H1 (cell line): Measurements from ENCODE around the gene CDT1. TPM values are rescaled to one million over a fixed set of nuclear protein-coding genes. Genes with fewer than 3 reads are reported as not detected.

ENCODE experiments used
- CTCF ChIP-seq, 3 experiments: IDR thresholded peaks; 1 replicate in 2 of 3; 2 replicates in 1 of 3; pipeline versions ENCODE4 v1.5.1 to v1.6.1; 2011; ENCODE audit warnings: low read length in 3 of 3, mild to moderate bottlenecking in 3 of 3, inconsistent platforms in 2 of 3, low read depth in 1 of 3, moderate library complexity in 1 of 3; ENCODE audit not compliant: insufficient read depth in 1 of 3; ENCODE audit errors: control extremely low read depth in 1 of 3
- EZH2 ChIP-seq: fragments of 200-600 bp; sonication (generic); IDR thresholded peaks from 2 replicates; pipeline ENCODE4 v1.7.1; 2012; ENCODE audit warnings: low read depth, mild to moderate bottlenecking, moderate library complexity, low read length, inconsistent platforms; ENCODE audit not compliant: severe bottlenecking
- FOSL1 ChIP-seq: IDR thresholded peaks from 2 replicates; pipeline ENCODE4 v1.6.1; 2011; ENCODE audit warnings: mild to moderate bottlenecking, low read depth, low read length, moderate library complexity; ENCODE audit not compliant: insufficient read depth
- GABPA ChIP-seq: IDR thresholded peaks from 2 replicates; pipeline ENCODE4 v1.6.1; 2011; ENCODE audit warnings: mild to moderate bottlenecking, low read length, moderate library complexity, borderline replicate concordance; ENCODE audit not compliant: insufficient read depth
- KDM1A ChIP-seq: fragments of 200-600, 300-600 bp; sonication (generic); IDR thresholded peaks from 2 replicates; pipeline ENCODE4 v1.7.1; 2016; ENCODE audit warnings: mild to moderate bottlenecking, low read length, borderline replicate concordance
- KDM5A ChIP-seq: fragments of 200-600 bp; IDR thresholded peaks from 2 replicates; pipeline ENCODE4 v1.7.1; 2012; ENCODE audit warnings: mild to moderate bottlenecking, low read length, inconsistent platforms, mixed read lengths
- POLR2A ChIP-seq, 2 experiments: IDR thresholded peaks; 1 replicate in 1 of 2; 2 replicates in 1 of 2; pipeline ENCODE4 v1.6.1; 2011; ENCODE audit warnings: low read depth in 2 of 2, low read length in 2 of 2, mild to moderate bottlenecking in 2 of 2; ENCODE audit errors: control extremely low read depth in 1 of 2
- POLR2AphosphoS5 ChIP-seq: IDR thresholded peaks from 2 replicates; pipeline ENCODE4 v1.6.1; 2011; ENCODE audit warnings: low read depth, low read length
- RBBP5 ChIP-seq: IDR thresholded peaks from 2 replicates; pipeline ENCODE4 v1.7.1; 2012; ENCODE audit warnings: low read depth, mild to moderate bottlenecking, inconsistent platforms, low read length, moderate library complexity, borderline replicate concordance
- RNF2 ChIP-seq: fragments of 200-900, 300-1000 bp; sonication (generic); IDR thresholded peaks from 2 replicates; pipeline ENCODE4 v1.7.1; 2016; ENCODE audit warnings: borderline replicate concordance, low read depth, mild to moderate bottlenecking, antibody characterized with exemption, low read length; ENCODE audit not compliant: poor library complexity, severe bottlenecking; ENCODE audit errors: missing control alignments
- SAP30 ChIP-seq: fragments of 300-600 bp; sonication (generic); IDR thresholded peaks from 2 replicates; pipeline ENCODE4 v1.7.1; 2012; ENCODE audit warnings: low read length, moderate library complexity, mild to moderate bottlenecking, inconsistent platforms; ENCODE audit not compliant: insufficient read depth, insufficient replicate concordance
- TAF1 ChIP-seq: IDR thresholded peaks from 2 replicates; pipeline ENCODE4 v1.6.1; 2011; ENCODE audit warnings: mild to moderate bottlenecking, low read depth, low read length
- TCF12 ChIP-seq: IDR thresholded peaks from 2 replicates; pipeline ENCODE4 v1.6.1; 2011; ENCODE audit warnings: low read depth, mild to moderate bottlenecking, low read length
- YY1 ChIP-seq: IDR thresholded peaks from 2 replicates; pipeline ENCODE4 v1.6.1; 2011; ENCODE audit warnings: low read depth, mild to moderate bottlenecking, low read length
- polyA plus RNA-seq, 7 experiments: library from polyadenylated mRNA; depleted of rRNA in 3 of 7; stranded (reverse) in 5 of 7; unstranded in 2 of 7; fragments of >200 nt in 5 of 7; fragments of 200-250 nt in 2 of 7; gene quantifications; 1 replicate in 5 of 7; 2 replicates in 1 of 7; 4 replicates in 1 of 7; pipeline versions ENCODE4 v1.2.1 to v1.2.3, GENCODE V29; 2011 to 2013; ENCODE audit warnings: missing spikeins in 2 of 7, mixed read lengths in 2 of 7
- total RNA-seq: library from RNA; stranded (reverse); fragmentation: NEBNext Ultra II Directional; extraction: Animal tissue kit (Norgen Biotek cat#: 25700); gene quantifications from 2 replicates; pipeline ENCODE4 v1.2.1, GENCODE V29; 2021

Gene CDT1
- total and polyA plus RNA-seq, 2 of the 8 experiments (the other 6 are each of a cell fraction or from before 2014, with no cell fraction given) = 76.7 to 95.4 TPM

- TF ChIP-seq CTCF (IDR thresholded peaks at IDR 0.05; ENCODE audit: control extremely low read depth in 1 of 3, insufficient read depth in 1 of 3, low read depth in 1 of 3, low read length in 3 of 3) (no peak), RNF2 (no peak), KDM5A (no peak), POLR2AphosphoS5 (no peak; the same call in 1 of the 2 replicates), KDM1A (no peak), POLR2A (IDR thresholded peaks at IDR 0.05; ENCODE audit: control extremely low read depth in 1 of 2, low read depth in 2 of 2, low read length in 2 of 2) (peak in 1 of 2 experiments; percentile 61; a peak in 2 of 3 replicates), TCF12 (no peak), YY1 (no peak), RBBP5 (no peak), FOSL1 (no peak), TAF1 (peak; percentile 55; the same call in 1 of the 2 replicates), GABPA (no peak), EZH2 (no peak), SAP30 (no peak)
These were observed 33.8 kb upstream of the CDT1 start (continued) for GRCh38 chr16:88769617-88770460.
